Measurements from ENCODE around the gene SETD9.
A peak's percentile ranks its signal among the peaks of the same experiment; 100 is the strongest.

SETD9 gene

GRCh38 chr5:56938858-56939257 lies 29.5 kb downstream of the SETD9 start:
- DNase-seq (ENCODE audit: low read depth in 2 of 2), result no peak

- no peak for DNase-seq (ENCODE audit: low read depth in 2 of 2)
Observed at GRCh38 chr5:56941981-56942380, 32.6 kb downstream of the SETD9 start.

GRCh38 chr5:56947052-56947451 lies 37.7 kb downstream of the SETD9 start:
- no peak for DNase-seq (ENCODE audit: low read depth in 2 of 2)

GRCh38 chr5:56950626-56951125 lies 41.3 kb downstream of the SETD9 start:
- peak in 1 of 2 donors; percentile 14 for DNase-seq (ENCODE audit: low read depth in 2 of 2)

- peak in 1 of 2 donors; percentile 0 for DNase-seq (ENCODE audit: low read depth in 2 of 2)
Observed at GRCh38 chr5:56951126-56951945, 41.9 kb downstream of the SETD9 start.

- DNase-seq (ENCODE audit: low read depth in 2 of 2), result peak; percentile 48 to 59
Observed at GRCh38 chr5:56951946-56952691, 42.7 kb downstream of the SETD9 start, which contains the start of gene MIER3. TSS of gene MIER3 (minus strand) at chr5:56952123. CDS start at chr5:56952102, 21 bp downstream.

GRCh38 chr5:56954262-56954661 lies 44.9 kb downstream of the SETD9 start:
- no peak for DNase-seq (ENCODE audit: low read depth in 2 of 2)

GRCh38 chr5:56958595-56958994 lies 49.2 kb downstream of the SETD9 start:
- DNase-seq (ENCODE audit: low read depth in 2 of 2), result no peak

- DNase-seq (ENCODE audit: low read depth in 2 of 2), result no peak
Observed at GRCh38 chr5:56959326-56959725, 49.9 kb downstream of the SETD9 start.

- no peak for DNase-seq (ENCODE audit: low read depth in 2 of 2)
Observed at GRCh38 chr5:56961746-56962145, 52.4 kb downstream of the SETD9 start.

- DNase-seq (ENCODE audit: low read depth in 2 of 2), result no peak
Observed at GRCh38 chr5:56962286-56962685, 52.9 kb downstream of the SETD9 start.

GRCh38 chr5:56963246-56963645 lies 53.9 kb downstream of the SETD9 start:
- no peak for DNase-seq (ENCODE audit: low read depth in 2 of 2)

- no peak for DNase-seq (ENCODE audit: low read depth in 2 of 2)
Observed at GRCh38 chr5:56964173-56964572, 54.8 kb downstream of the SETD9 start.
